ENCODE results near the gene POLR1D. TPM values are rescaled to one million over a fixed set of nuclear protein-coding genes. Genes with fewer than 3 reads are reported as not detected.

POLR1D gene
- total and polyA plus RNA-seq, 12 donors = 62.3 to 130 (median 78.5) TPM

DNA sequence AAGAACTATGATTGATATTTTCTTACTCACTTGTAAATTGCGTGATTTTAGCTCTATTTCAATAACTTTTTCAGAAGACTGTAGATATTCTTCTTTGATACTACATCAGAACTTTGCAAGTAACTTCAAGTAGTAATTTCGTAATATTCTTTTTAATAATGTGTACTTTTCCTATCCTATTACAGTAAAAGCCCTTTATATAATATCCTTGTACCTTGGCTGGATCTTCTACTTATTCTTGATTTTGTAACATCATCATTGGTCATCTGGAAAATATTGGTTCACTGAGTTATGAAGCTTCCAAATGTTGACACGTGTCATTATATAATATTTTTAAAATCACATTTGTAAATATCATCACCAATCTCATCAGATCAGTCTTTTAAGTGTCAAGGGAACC is 32.4 kb downstream of the POLR1D start:
- peaks cover 0 to 16% (median 6%) of the 10 kb centered on the region in 9 donors for H3K4me1 ChIP-seq
- DNase-seq = no peak

DNA sequence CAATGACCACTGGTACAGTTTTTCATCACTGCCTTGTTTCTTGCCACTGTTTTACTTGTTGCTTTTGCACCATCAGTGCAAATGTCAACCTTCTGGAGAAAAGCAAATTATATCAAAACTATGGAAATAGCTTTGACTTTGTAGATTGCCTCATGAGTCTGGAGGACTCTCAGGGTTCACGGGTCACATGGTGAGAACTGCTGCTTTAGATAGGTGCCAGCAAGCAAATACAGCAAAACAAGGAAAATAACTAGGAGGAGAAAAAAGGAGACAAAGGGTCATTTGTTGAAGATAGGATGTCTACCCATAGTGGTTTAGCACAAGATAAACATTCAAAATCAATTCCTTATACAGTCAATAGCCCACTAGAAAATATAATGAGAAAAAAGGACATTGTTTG is 33.1 kb downstream of the POLR1D start:
- Histone ChIP-seq H3K27me3 (no peaks in the 10 kb centered on the region), H3K27ac (no peak overlapping the region), H3K4me1 (peaks cover 0 to 22% (median 12%) of the 10 kb centered on the region in 9 donors), H3K36me3 (peaks cover 0 to 24% (median 9%) of the 10 kb centered on the region in 9 donors), H3K9me3 (peaks cover 0 to 13% (median 5%) of the 10 kb centered on the region in 11 donors), H3K4me3 (no peak overlapping the region)
- intact Hi-C loops (cut with DNase I) = loop anchor here in 1 of 10 donors (10.0 kb wide), 1 partner anchor 70 kb away; no protein-coding TSS in a partner anchor
- no peak for DNase-seq
- TF ChIP-seq, protein P1, sequence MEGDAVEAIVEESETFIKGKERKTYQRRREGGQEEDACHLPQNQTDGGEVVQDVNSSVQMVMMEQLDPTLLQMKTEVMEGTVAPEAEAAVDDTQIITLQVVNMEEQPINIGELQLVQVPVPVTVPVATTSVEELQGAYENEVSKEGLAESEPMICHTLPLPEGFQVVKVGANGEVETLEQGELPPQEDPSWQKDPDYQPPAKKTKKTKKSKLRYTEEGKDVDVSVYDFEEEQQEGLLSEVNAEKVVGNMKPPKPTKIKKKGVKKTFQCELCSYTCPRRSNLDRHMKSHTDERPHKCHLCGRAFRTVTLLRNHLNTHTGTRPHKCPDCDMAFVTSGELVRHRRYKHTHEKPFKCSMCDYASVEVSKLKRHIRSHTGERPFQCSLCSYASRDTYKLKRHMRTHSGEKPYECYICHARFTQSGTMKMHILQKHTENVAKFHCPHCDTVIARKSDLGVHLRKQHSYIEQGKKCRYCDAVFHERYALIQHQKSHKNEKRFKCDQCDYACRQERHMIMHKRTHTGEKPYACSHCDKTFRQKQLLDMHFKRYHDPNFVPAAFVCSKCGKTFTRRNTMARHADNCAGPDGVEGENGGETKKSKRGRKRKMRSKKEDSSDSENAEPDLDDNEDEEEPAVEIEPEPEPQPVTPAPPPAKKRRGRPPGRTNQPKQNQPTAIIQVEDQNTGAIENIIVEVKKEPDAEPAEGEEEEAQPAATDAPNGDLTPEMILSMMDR (IDR thresholded peaks at IDR 0.05) = no peak
- 94 to 100% methylated on average over 1 of the region's 1 CpG for WGBS, 2 donors
- ATAC-seq = no peak

More for the DNA sequence above, 32.4 kb downstream of the POLR1D start:
- Histone ChIP-seq H3K4me3 (no peak overlapping the region), H3K27me3 (no peaks in the 10 kb centered on the region), H3K9me3 (peaks cover 0 to 19% (median 8%) of the 10 kb centered on the region in 11 donors), H3K27ac (no peak overlapping the region), H3K36me3 (peaks cover 0 to 31% (median 17%) of the 10 kb centered on the region in 9 donors)
- intact Hi-C loops (cut with DNase I) = loop anchor here in 1 of 10 donors (10.0 kb wide), 1 partner anchor 69 kb away; no protein-coding TSS in a partner anchor
- 80 to 97% methylated on average over 3 of the region's 3 CpGs for WGBS, 2 donors
- ATAC-seq = no peak
- TF ChIP-seq, protein P1 (IDR thresholded peaks at IDR 0.05) = no peak

DNA sequence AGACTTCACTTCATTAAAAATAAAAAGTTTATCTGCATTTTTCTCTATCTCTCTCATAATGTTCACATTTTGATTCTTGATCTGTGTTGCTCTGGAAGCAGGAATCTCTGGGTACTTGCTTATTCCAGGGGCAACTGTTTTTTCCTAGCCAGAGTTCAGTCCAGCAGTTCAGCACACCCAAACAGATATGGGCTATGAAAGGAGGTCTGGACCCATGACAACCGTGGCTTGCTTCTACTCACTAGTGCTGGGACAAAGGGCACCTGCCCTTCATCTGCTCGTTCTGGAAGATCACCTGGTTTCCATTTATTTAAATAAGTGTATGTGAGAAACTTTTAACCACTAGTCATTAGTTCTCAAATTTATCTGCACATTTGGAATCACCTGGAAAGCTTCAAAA is 36.0 kb downstream of the POLR1D start:
- Histone ChIP-seq H3K27me3 (no peaks in the 10 kb centered on the region), H3K4me1 (peaks cover 0 to 50% (median 13%) of the 10 kb centered on the region in 9 donors), H3K9me3 (no peaks in the 10 kb centered on the region), H3K4me3 (no peak overlapping the region), H3K27ac (no peak overlapping the region), H3K36me3 (peaks cover 0 to 4% (median 0%) of the 10 kb centered on the region in 9 donors)
- intact Hi-C loops (cut with DNase I) = loop anchor here in 1 of 10 donors (10.0 kb wide), 1 partner anchor 73 kb away; no protein-coding TSS in a partner anchor
- ATAC-seq (no peak), DNase-seq (no peak)
- WGBS, 2 donors = 43 to 63% methylated on average over 2 of the region's 2 CpGs
- TF ChIP-seq, protein P1 (IDR thresholded peaks at IDR 0.05) = no peak

DNA sequence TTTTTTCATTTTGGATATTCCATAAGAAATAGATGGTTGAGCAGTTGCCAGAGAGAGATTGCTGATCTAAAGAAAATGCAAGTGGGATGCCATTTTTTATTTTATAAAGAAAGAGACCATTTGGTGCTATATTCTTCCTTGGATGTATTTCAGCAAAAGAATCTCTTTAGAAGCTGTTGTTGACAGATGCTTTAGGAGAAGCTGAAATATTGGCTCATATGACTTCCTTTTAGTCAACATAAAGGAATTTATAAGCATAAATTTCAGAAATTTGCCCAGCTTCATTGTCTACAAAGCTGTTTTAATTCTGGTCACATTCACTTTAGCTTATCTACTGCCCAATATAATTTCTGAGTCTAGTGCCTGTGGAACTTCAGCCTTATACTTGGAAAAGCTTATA is 36.9 kb downstream of the POLR1D start:
- intact Hi-C loops (cut with DNase I) = loop anchor here in 1 of 10 donors (10.0 kb wide), 1 partner anchor 74 kb away; no protein-coding TSS in a partner anchor
- no peak for DNase-seq
- ATAC-seq = no peak
- no peak overlapping the region for H3K4me3 ChIP-seq
- H3K27me3 ChIP-seq = no peaks in the 10 kb centered on the region
- H3K27ac ChIP-seq = no peak overlapping the region
- TF ChIP-seq, protein P1 (IDR thresholded peaks at IDR 0.05) = no peak
- no peaks in the 10 kb centered on the region for H3K9me3 ChIP-seq
- peaks cover 0 to 59% (median 18%) of the 10 kb centered on the region in 9 donors for H3K4me1 ChIP-seq
- peaks cover 0 to 4% (median 0%) of the 10 kb centered on the region in 9 donors for H3K36me3 ChIP-seq

All from heart right ventricle (tissue), 16 donors.